Nephron progenitor cell (in vitro differentiated cells): ENCODE measurements around the gene TAF11L12.

Experiments
- DNase-seq: peaks from one replicate; pipeline ENCODE4 v3.0.0; 2021
- H3K27ac Mint-ChIP-seq: 2 replicates; pipeline ENCODE4 v1.8.0; 2021; ENCODE audit warnings: mild to moderate bottlenecking, moderate library complexity, mixed read lengths
- H3K27me3 Mint-ChIP-seq: 2 replicates; pipeline ENCODE4 v1.8.0; 2021; ENCODE audit warnings: mild to moderate bottlenecking, low read depth, mixed read lengths; ENCODE audit not compliant: poor library complexity
- H3K36me3 Mint-ChIP-seq: 2 replicates; pipeline ENCODE4 v1.8.0; 2021; ENCODE audit warnings: low read depth, mixed read lengths
- H3K4me1 Mint-ChIP-seq: 2 replicates; pipeline ENCODE4 v1.8.0; 2021; ENCODE audit warnings: mixed read lengths
- H3K4me3 Mint-ChIP-seq: 2 replicates; pipeline ENCODE4 v1.8.0; 2021; ENCODE audit warnings: mild to moderate bottlenecking, moderate library complexity, mixed read lengths
- H3K9me3 Mint-ChIP-seq: 2 replicates; pipeline ENCODE4 v1.8.0; 2021; ENCODE audit warnings: mild to moderate bottlenecking, moderate library complexity, mixed read lengths
- CTCF ChIP-seq: fragments of 200-600 bp; sonication (generic); IDR thresholded peaks from 2 replicates; pipeline ENCODE4 v1.5.0; 2021; ENCODE audit warnings: antibody characterized with exemption

TAF11L12 gene

DNA sequence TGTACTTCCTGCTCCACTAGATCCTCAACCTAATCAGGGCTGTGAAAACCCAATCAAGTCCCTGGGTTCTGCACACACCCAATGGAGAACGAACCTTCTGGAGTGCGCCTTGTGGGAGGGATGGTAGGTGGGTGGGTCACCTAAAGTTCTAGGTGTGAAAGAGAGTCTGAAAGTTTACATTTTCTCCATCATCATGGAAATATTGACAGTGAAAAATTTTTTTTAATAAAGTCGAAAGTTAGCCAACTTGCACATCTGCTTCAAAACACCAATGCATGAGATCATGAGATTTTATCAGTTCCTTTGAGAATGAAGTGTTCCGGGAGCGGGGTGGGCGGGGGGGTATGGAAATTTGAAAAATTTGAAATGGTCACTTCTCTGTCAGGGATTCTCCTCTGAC is 45.7 kb downstream of the TAF11L12 start:
- no peak for TF ChIP-seq CTCF
- Mint-ChIP-seq H3K4me1 (peaks cover 19% of the 10 kb centered on the region), H3K27ac (no peak overlapping the region), H3K9me3 (peaks cover 21% of the 10 kb centered on the region), H3K4me3 (no peak overlapping the region), H3K27me3 (no peaks in the 10 kb centered on the region), H3K36me3 (peaks cover 5% of the 10 kb centered on the region)
- no peak for DNase-seq
